HEK293 (cell line): ENCODE results near the gene PLXNA2.

Source experiments
- CTCF ChIA-PET: fragments of 350-600 bp; formaldehyde crosslinking; extraction: SDS; loops from one replicate; lab custom pipeline; 2021; ENCODE audit warnings: antibody characterized with exemption; lab: Yijun Ruan, JAX
- POLR2A ChIA-PET: fragments of 300-600 bp; formaldehyde crosslinking; extraction: SDS; loops from one replicate; lab custom pipeline; 2020; ENCODE audit warnings: antibody characterized with exemption, inconsistent platforms; lab: Yijun Ruan, JAX
- H3K27ac ChIP-seq: fragments of 200-500 bp; sonication (Bioruptor generic); 2 replicates; pipeline ENCODE4 v1.5.1; 2014; ENCODE audit warnings: low read depth, low read length, control low read depth, inconsistent platforms; ENCODE audit errors: extremely low read depth
- H3K36me3 ChIP-seq, 2 experiments: fragments of 200-500 bp in 1 of 2; sonication (Bioruptor generic) in 1 of 2; 1 replicate in 1 of 2; 2 replicates in 1 of 2; pipeline ENCODE4 v1.5.1; 2014 to 2017; ENCODE audit warnings: inconsistent platforms in 2 of 2, low read length in 2 of 2; ENCODE audit not compliant: control insufficient read depth in 2 of 2, insufficient read depth in 1 of 2
- H3K4me1 ChIP-seq: fragments of 200-500 bp; sonication (Bioruptor generic); 2 replicates; pipeline ENCODE4 v1.5.1; 2014; ENCODE audit warnings: mild to moderate bottlenecking, low read length, inconsistent platforms; ENCODE audit not compliant: control insufficient read depth, insufficient read depth
- H3K4me3 ChIP-seq: 2 replicates; pipeline ENCODE4 v1.5.1; 2011; ENCODE audit warnings: low read depth, mild to moderate bottlenecking, control low read depth, low read length, moderate library complexity
- H3K9me3 ChIP-seq: fragments of 200-500 bp; sonication (Bioruptor generic); 2 replicates; pipeline ENCODE4 v1.5.1; 2014; ENCODE audit warnings: low read depth, low read length, inconsistent platforms; ENCODE audit not compliant: control insufficient read depth, insufficient read depth
- EGR2 ChIP-seq: fragments of 450-650 bp; formaldehyde crosslinking; IDR thresholded peaks from 2 replicates; pipeline ENCODE4 v1.5.1; 2016; ENCODE audit warnings: low read depth, missing biosample characterization, missing genetic modification characterization
- IKZF3 ChIP-seq: fragments of 450-650 bp; IDR thresholded peaks from 2 replicates; pipeline ENCODE4 v1.5.0; 2018; ENCODE audit warnings: missing biosample characterization, mild to moderate bottlenecking, missing genetic modification characterization, moderate library complexity
- MZF1 ChIP-seq: fragments of 450-650 bp; formaldehyde crosslinking; IDR thresholded peaks from 2 replicates; pipeline ENCODE4 v1.5.1; 2017; ENCODE audit warnings: missing biosample characterization, missing genetic modification characterization, borderline replicate concordance
- PATZ1 ChIP-seq: fragments of 450-650 bp; formaldehyde crosslinking; IDR thresholded peaks from 2 replicates; pipeline ENCODE4 v1.5.1; 2016; ENCODE audit warnings: missing biosample characterization, missing genetic modification characterization
- SP3 ChIP-seq: fragments of 450-650 bp; formaldehyde crosslinking; IDR thresholded peaks from 2 replicates; pipeline ENCODE4 v1.5.1; 2016; ENCODE audit warnings: missing biosample characterization, missing genetic modification characterization
- ZBTB26 ChIP-seq: fragments of 450-650 bp; formaldehyde crosslinking; optimal IDR thresholded peaks from 2 replicates; pipeline ENCODE3; 2016; ENCODE audit warnings: missing biosample characterization, mild to moderate bottlenecking, missing genetic modification characterization
- ZBTB49 ChIP-seq: fragments of 450-650 bp; formaldehyde crosslinking; IDR thresholded peaks from 2 replicates; pipeline ENCODE4 v1.5.1; 2016; ENCODE audit warnings: missing biosample characterization, missing genetic modification characterization, low read depth
- ZBTB8A ChIP-seq: fragments of 450-650 bp; formaldehyde crosslinking; IDR thresholded peaks from 2 replicates; pipeline ENCODE4 v1.5.1; 2016; ENCODE audit warnings: missing biosample characterization, missing genetic modification characterization
- ZFHX2 ChIP-seq: fragments of 450-650 bp; formaldehyde crosslinking; conservative IDR thresholded peaks from 2 replicates; pipeline ENCODE4 v1.5.1; 2016; ENCODE audit warnings: missing biosample characterization, missing genetic modification characterization
- ZNF132 ChIP-seq: fragments of 450-650 bp; formaldehyde crosslinking; IDR thresholded peaks from 2 replicates; pipeline ENCODE4 v1.5.1; 2017; ENCODE audit warnings: missing biosample characterization, missing genetic modification characterization, borderline replicate concordance
- ZNF18 ChIP-seq: fragments of 450-650 bp; formaldehyde crosslinking; IDR thresholded peaks from 2 replicates; pipeline ENCODE4 v1.5.1; 2016; ENCODE audit warnings: missing biosample characterization, missing genetic modification characterization
- ZNF280C ChIP-seq: fragments of 450-650 bp; formaldehyde crosslinking; IDR thresholded peaks from 2 replicates; pipeline ENCODE4 v1.5.1; 2016; ENCODE audit warnings: missing biosample characterization, missing genetic modification characterization
- ZNF311 ChIP-seq: fragments of 450-650 bp; formaldehyde crosslinking; IDR thresholded peaks from 2 replicates; pipeline ENCODE4 v1.5.1; 2017; ENCODE audit warnings: missing biosample characterization, missing genetic modification characterization, borderline replicate concordance
- ZNF350 ChIP-seq: fragments of 450-650 bp; formaldehyde crosslinking; IDR thresholded peaks from 2 replicates; pipeline ENCODE4 v1.5.0; 2017; ENCODE audit warnings: missing biosample characterization, mild to moderate bottlenecking, missing genetic modification characterization
- ZNF398 ChIP-seq: fragments of 450-650 bp; formaldehyde crosslinking; IDR thresholded peaks from 2 replicates; pipeline ENCODE4 v1.5.1; 2017; ENCODE audit warnings: missing biosample characterization, missing genetic modification characterization
- ZNF426 ChIP-seq: fragments of 450-650 bp; formaldehyde crosslinking; IDR thresholded peaks from 2 replicates; pipeline ENCODE4 v1.5.1; 2017; ENCODE audit warnings: missing biosample characterization, missing genetic modification characterization, mild to moderate bottlenecking, inconsistent platforms, moderate library complexity
- ZNF510 ChIP-seq: fragments of 450-650 bp; formaldehyde crosslinking; IDR thresholded peaks from 2 replicates; pipeline ENCODE4 v1.5.1; 2018; ENCODE audit warnings: mild to moderate bottlenecking, missing genetic modification characterization, missing biosample characterization; ENCODE audit not compliant: insufficient replicate concordance
- ZNF514 ChIP-seq: fragments of 450-650 bp; formaldehyde crosslinking; IDR thresholded peaks from 2 replicates; pipeline ENCODE4 v1.5.1; 2016; ENCODE audit warnings: missing biosample characterization, missing genetic modification characterization
- ZNF529 ChIP-seq: fragments of 450-650 bp; formaldehyde crosslinking; IDR thresholded peaks from 2 replicates; pipeline ENCODE4 v1.5.1; 2017; ENCODE audit warnings: missing genetic modification characterization, missing biosample characterization; ENCODE audit not compliant: insufficient replicate concordance
- ZNF561 ChIP-seq: fragments of 450-650 bp; IDR thresholded peaks from 2 replicates; pipeline ENCODE4 v1.5.1; 2018; ENCODE audit warnings: missing biosample characterization, missing genetic modification characterization, borderline replicate concordance
- ZNF610 ChIP-seq: fragments of 450-650 bp; formaldehyde crosslinking; IDR thresholded peaks from 2 replicates; pipeline ENCODE4 v1.5.1; 2016; ENCODE audit warnings: missing biosample characterization, missing genetic modification characterization, borderline replicate concordance
- ZNF629 ChIP-seq: fragments of 450-650 bp; formaldehyde crosslinking; IDR thresholded peaks from 2 replicates; pipeline ENCODE4 v1.5.1; 2017; ENCODE audit warnings: missing biosample characterization, missing genetic modification characterization
- ZSCAN30 ChIP-seq: fragments of 450-650 bp; IDR thresholded peaks from 2 replicates; pipeline ENCODE4 v1.5.1; 2018; ENCODE audit warnings: missing biosample characterization, mild to moderate bottlenecking, missing genetic modification characterization, moderate library complexity

PLXNA2 gene

GRCh38 chr1:208243967-208244916, at the start of gene PLXNA2:
Gene PLXNA2, minus strand, starts transcription at chr1:208244384. Its CDS starts 26,462 bp downstream, at chr1:208217922.
- Histone ChIP-seq H3K27ac (peak within 1 kb of the TSS; percentile 70; the same call in 1 of the 2 replicates), H3K9me3 (no peaks in the 10 kb centered on the region), H3K4me1 (no peaks in the 10 kb centered on the region; the same call in 1 of the 2 replicates), H3K4me3 (peak within 1 kb of the TSS; percentile 82), H3K36me3 (no peaks in the 10 kb centered on the region)
- POLR2A ChIA-PET, result interaction anchor here (0.5 to 2.5 kb wide), 12 partner anchors 10 to 343 kb away, joined by 3 to 24 read pairs (median 4); no protein-coding TSS in a partner anchor
- CTCF ChIA-PET, result interaction anchor here (0.5 to 14.9 kb wide), 51 partner anchors 8 to 959 kb away, joined by 3 to 175 read pairs (median 4); no protein-coding TSS in a partner anchor
- TF ChIP-seq ZNF350 (no peak), ZBTB49 (tag by site-specific recombination) (no peak), ZFHX2 (tag by site-specific recombination) (peak; percentile 60), PATZ1 (tag by site-specific recombination) (peak; percentile 37; the same call in 1 of the 2 replicates), ZNF561 (tag by site-specific recombination) (peak; percentile 25; the same call in 1 of the 2 replicates), ZNF629 (tag by site-specific recombination) (no peak), ZSCAN30 (tag by site-specific recombination) (peak; percentile 54; the same call in 1 of the 2 replicates), ZNF529 (tag by site-specific recombination) (no peak), ZNF610 (tag by site-specific recombination) (peak; percentile 92; the same call in 1 of the 2 replicates), MZF1 (no peak), IKZF3 (tag by site-specific recombination) (peak; percentile 59), ZNF132 (tag by site-specific recombination) (no peak), ZNF514 (no peak), ZNF510 (tag by site-specific recombination) (no peak), ZNF18 (tag by site-specific recombination) (no peak), ZNF398 (tag by site-specific recombination) (peak; percentile 73), ZBTB26 (tag by site-specific recombination) (peak; percentile 53), EGR2 (tag by site-specific recombination) (peak; percentile 64), SP3 (no peak), ZNF311 (tag by site-specific recombination) (no peak), ZNF280C (tag by site-specific recombination) (no peak), ZBTB8A (tag by site-specific recombination) (0 out of 2 replicates have a peak, but pooled peaks have one; percentile 34), ZNF426 (tag by site-specific recombination) (no peak)
